GM12891 (cell line): ENCODE data around the gene C18orf63.

Source experiments
- DNase-seq: peaks from one replicate; pipeline ENCODE4 v3.0.0; 2011; ENCODE audit warnings: low spot score; ENCODE audit not compliant: insufficient read length
- FAIRE-seq: peaks from 2 replicates; lab custom pipeline; 2011; peaks lifted over from hg19 to GRCh38; lab: Jason Lieb, UNC
- PAX5 ChIP-seq: IDR thresholded peaks from 2 replicates; pipeline ENCODE4 v1.6.1; 2011; ENCODE audit warnings: low read length, moderate library complexity, mild to moderate bottlenecking; ENCODE audit not compliant: insufficient read depth, severe bottlenecking
- POLR2A ChIP-seq: IDR thresholded peaks from 2 replicates; pipeline ENCODE4 v1.6.1; 2011; ENCODE audit warnings: low read depth, low read length, control low read depth
- POLR2AphosphoS5 ChIP-seq: IDR thresholded peaks from 2 replicates; pipeline ENCODE4 v1.6.1; 2011; ENCODE audit warnings: low read depth, low read length, control low read depth
- POU2F2 ChIP-seq: IDR thresholded peaks from 2 replicates; pipeline ENCODE4 v1.6.1; 2011; ENCODE audit warnings: low read depth, mild to moderate bottlenecking, control low read depth, low read length, moderate library complexity
- SPI1 ChIP-seq: IDR thresholded peaks from 2 replicates; pipeline ENCODE4 v1.6.1; 2011; ENCODE audit warnings: low read depth, low read length, control low read depth
- TAF1 ChIP-seq: IDR thresholded peaks from 2 replicates; pipeline ENCODE4 v1.6.1; 2011; ENCODE audit warnings: low read depth, low read length, control low read depth

C18orf63 gene

GRCh38 chr18:74277296-74277695 is 38.3 kb upstream of the C18orf63 start:
- FAIRE-seq = no peak
- TF ChIP-seq POU2F2 = no peak
- no peak for TF ChIP-seq PAX5
- TF ChIP-seq POLR2A = no peak
- TF ChIP-seq SPI1 = no peak
- TF ChIP-seq POLR2AphosphoS5 = no peak
- TF ChIP-seq TAF1 = no peak
- no peak for DNase-seq

- TF ChIP-seq PAX5 (no peak), SPI1 (no peak), TAF1 (no peak), POLR2AphosphoS5 (no peak), POLR2A (no peak), POU2F2 (no peak)
- FAIRE-seq (no peak), DNase-seq (no peak)
Observed at GRCh38 chr18:74278058-74278457, 37.6 kb upstream of the C18orf63 start.

- DNase-seq (no peak), FAIRE-seq (no peak)
- TF ChIP-seq TAF1 = no peak
- TF ChIP-seq SPI1 = no peak
- no peak for TF ChIP-seq POLR2A
- no peak for TF ChIP-seq POU2F2
- TF ChIP-seq POLR2AphosphoS5 = no peak
- no peak for TF ChIP-seq PAX5
Observed at GRCh38 chr18:74278983-74279382, 36.7 kb upstream of the C18orf63 start.

GRCh38 chr18:74281011-74281979 is 34.3 kb upstream of the C18orf63 start:
- no peak for TF ChIP-seq POU2F2
- TF ChIP-seq PAX5 = no peak
- no peak for TF ChIP-seq POLR2A
- no peak for TF ChIP-seq SPI1
- TF ChIP-seq TAF1 = no peak
- TF ChIP-seq POLR2AphosphoS5 = no peak
- no peak for FAIRE-seq
- no peak for DNase-seq

GRCh38 chr18:74281980-74282754 is 33.5 kb upstream of the C18orf63 start:
- TF ChIP-seq TAF1 (no peak), POLR2AphosphoS5 (no peak), SPI1 (no peak), POLR2A (no peak), POU2F2 (no peak), PAX5 (no peak)
- DNase-seq (no peak), FAIRE-seq (peak; percentile 40)

- no peak for FAIRE-seq
- no peak for DNase-seq
- TF ChIP-seq POLR2AphosphoS5 (no peak), POLR2A (no peak), POU2F2 (no peak), SPI1 (no peak), PAX5 (no peak), TAF1 (no peak)
Observed at GRCh38 chr18:74282755-74283554, 32.7 kb upstream of the C18orf63 start.

- TF ChIP-seq PAX5 = no peak
- TF ChIP-seq TAF1 = no peak
- TF ChIP-seq POLR2AphosphoS5 = no peak
- no peak for TF ChIP-seq POLR2A
- no peak for TF ChIP-seq SPI1
- no peak for TF ChIP-seq POU2F2
- FAIRE-seq = no peak
Observed at GRCh38 chr18:74283646-74284045, 32.0 kb upstream of the C18orf63 start.

GRCh38 chr18:74284191-74284979 is 31.3 kb upstream of the C18orf63 start:
- TF ChIP-seq SPI1 = no peak
- TF ChIP-seq POLR2AphosphoS5 = no peak
- TF ChIP-seq POLR2A = no peak
- no peak for TF ChIP-seq TAF1
- no peak for TF ChIP-seq PAX5
- TF ChIP-seq POU2F2 = no peak
- no peak for DNase-seq
- FAIRE-seq = no peak

More at GRCh38 chr18:74283646-74284045, 32.0 kb upstream of the C18orf63 start:
- no peak for DNase-seq
